ENCODE data around the gene RBM6. TPM values are rescaled to one million over a fixed set of nuclear protein-coding genes. Genes with fewer than 3 reads are reported as not detected.

RBM6 gene
- total RNA-seq, 2 experiments from 2014 or later = 99.3 to 106 TPM

DNA sequence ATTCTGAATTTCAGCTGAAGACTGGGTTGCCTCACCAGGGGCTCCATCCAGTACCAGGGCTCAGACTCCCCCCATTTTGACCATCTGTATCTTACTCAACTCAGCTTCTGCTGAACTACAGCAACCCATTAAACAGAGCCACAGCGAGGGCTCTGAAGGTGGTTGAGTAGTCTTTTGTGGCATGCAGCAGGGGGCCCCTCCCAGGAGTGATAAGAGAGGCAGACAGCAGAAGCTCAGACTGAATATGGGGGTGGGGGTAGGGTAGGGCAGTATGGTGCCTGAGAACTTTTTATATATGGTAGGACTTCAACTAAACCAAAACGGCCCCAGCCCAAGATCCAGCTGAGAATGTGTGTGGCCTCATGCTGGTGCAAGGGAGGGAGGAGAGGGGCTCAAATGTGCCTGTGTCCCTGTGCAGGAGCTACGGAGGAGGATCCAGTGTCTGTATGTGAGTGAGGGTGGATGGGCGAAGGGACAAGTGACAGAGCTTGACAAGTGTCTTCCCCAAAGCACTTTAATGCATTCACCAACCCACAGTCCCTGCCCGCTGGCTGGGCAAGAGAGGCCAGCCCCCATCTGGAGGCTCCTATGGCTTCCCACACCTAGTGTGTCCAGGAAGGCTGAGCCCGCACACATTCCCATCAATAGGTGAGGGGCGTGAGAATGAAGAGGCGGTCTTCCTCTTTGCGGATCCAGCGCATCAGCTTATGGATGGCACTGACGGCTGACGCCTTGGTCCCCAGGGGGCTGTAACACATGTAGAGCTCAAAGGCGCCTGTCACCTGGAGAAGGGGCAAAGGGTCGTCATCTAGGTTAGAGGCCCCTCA, 31.4 kb upstream of the RBM6 start:
- no peaks in the 10 kb centered on the region for H3K27me3 Mint-ChIP-seq
- ChIA-PET CTCF (no interaction called here), POLR2A (no interaction called here)
- no peak overlapping the region for H3K27ac ChIP-seq (ENCODE audit: low read depth in 1 of 2, low read length in 2 of 2)
- H3K4me3 Mint-ChIP-seq = no peak overlapping the region
- H3K27ac Mint-ChIP-seq = no peak overlapping the region
- TF ChIP-seq CTCF (IDR thresholded peaks at IDR 0.05) = no peak
- DNase-seq = no peak
- intact Hi-C loops (cut with DNase I, micrococcal nuclease) = loop anchor here in 1 of 2 experiments (5.0 kb wide), 2 partner anchors 66 to 206 kb away; no protein-coding TSS in a partner anchor
- peaks cover 33% of the 10 kb centered on the region for H3K4me1 Mint-ChIP-seq (ENCODE audit: low read depth)
- H3K9me3 ChIP-seq (ENCODE audit: control insufficient read depth in 1 of 2, insufficient read depth in 1 of 2, low read length in 2 of 2) = no peaks in the 10 kb centered on the region
- peaks cover 35% of the 10 kb centered on the region for H3K4me1 ChIP-seq (ENCODE audit: insufficient read depth, low read length)
- no peak overlapping the region for H3K4me3 ChIP-seq (ENCODE audit: low read length)
- no peaks in the 10 kb centered on the region for H3K27me3 ChIP-seq (ENCODE audit: control insufficient read depth in 1 of 2, insufficient read depth in 2 of 2, low read length in 2 of 2)
- H3K9me3 Mint-ChIP-seq = no peaks in the 10 kb centered on the region
- H3K36me3 ChIP-seq (ENCODE audit: insufficient read depth, low read length) = peaks cover 34% of the 10 kb centered on the region
- peaks cover 38% of the 10 kb centered on the region for H3K36me3 Mint-ChIP-seq (ENCODE audit: low read depth)
- no peak for ATAC-seq (ENCODE audit: poor library complexity)

GRCh38 chr3:49910409-49911123, 29.4 kb upstream of the RBM6 start:
- peaks cover 15% of the 10 kb centered on the region for H3K4me1 ChIP-seq (ENCODE audit: insufficient read depth, low read length)
- intact Hi-C loops (cut with DNase I, micrococcal nuclease) = loop anchor here in 1 of 2 experiments (5.0 kb wide), 1 partner anchor 38 kb away; no protein-coding TSS in a partner anchor
- H3K27ac ChIP-seq (ENCODE audit: low read depth in 1 of 2, low read length in 2 of 2) = no peak overlapping the region
- peaks cover 34% of the 10 kb centered on the region for H3K36me3 ChIP-seq (ENCODE audit: insufficient read depth, low read length)
- Mint-ChIP-seq H3K4me3 (no peak overlapping the region), H3K27me3 (no peaks in the 10 kb centered on the region), H3K4me1 (ENCODE audit: low read depth) (peaks cover 19% of the 10 kb centered on the region), H3K27ac (no peak overlapping the region), H3K36me3 (ENCODE audit: low read depth) (peaks cover 38% of the 10 kb centered on the region), H3K9me3 (no peaks in the 10 kb centered on the region)
- no peak for TF ChIP-seq CTCF (IDR thresholded peaks at IDR 0.05)
- CTCF ChIA-PET = no interaction called here
- POLR2A ChIA-PET = no interaction called here
- H3K9me3 ChIP-seq (ENCODE audit: control insufficient read depth in 1 of 2, insufficient read depth in 1 of 2, low read length in 2 of 2) = no peaks in the 10 kb centered on the region
- no peak overlapping the region for H3K4me3 ChIP-seq (ENCODE audit: low read length)
- no peaks in the 10 kb centered on the region for H3K27me3 ChIP-seq (ENCODE audit: control insufficient read depth in 1 of 2, insufficient read depth in 2 of 2, low read length in 2 of 2)
- ATAC-seq (ENCODE audit: poor library complexity) (no peak), DNase-seq (no peak)

- H3K27ac Mint-ChIP-seq = no peak overlapping the region
- H3K36me3 ChIP-seq (ENCODE audit: insufficient read depth, low read length) = peaks cover 38% of the 10 kb centered on the region
Measured at GRCh38 chr3:49911124-49911420, 28.9 kb upstream of the RBM6 start.

More at GRCh38 chr3:49911124-49911420, 28.9 kb upstream of the RBM6 start:
- H3K27me3 Mint-ChIP-seq = no peaks in the 10 kb centered on the region
- H3K9me3 ChIP-seq (ENCODE audit: control insufficient read depth in 1 of 2, insufficient read depth in 1 of 2, low read length in 2 of 2) = no peaks in the 10 kb centered on the region
- peaks cover 38% of the 10 kb centered on the region for H3K36me3 Mint-ChIP-seq (ENCODE audit: low read depth)
- ChIA-PET CTCF (no interaction called here), POLR2A (no interaction called here)
- H3K4me1 Mint-ChIP-seq (ENCODE audit: low read depth) = peaks cover 14% of the 10 kb centered on the region
- no peak overlapping the region for H3K4me3 ChIP-seq (ENCODE audit: low read length)
- H3K4me3 Mint-ChIP-seq = no peak overlapping the region
- DNase-seq (no peak), ATAC-seq (ENCODE audit: poor library complexity) (no peak)
- no peaks in the 10 kb centered on the region for H3K9me3 Mint-ChIP-seq
- H3K27me3 ChIP-seq (ENCODE audit: control insufficient read depth in 1 of 2, insufficient read depth in 2 of 2, low read length in 2 of 2) = no peaks in the 10 kb centered on the region
- H3K27ac ChIP-seq (ENCODE audit: low read depth in 1 of 2, low read length in 2 of 2) = no peak overlapping the region
- peaks cover 10% of the 10 kb centered on the region for H3K4me1 ChIP-seq (ENCODE audit: insufficient read depth, low read length)
- intact Hi-C loops (cut with DNase I, micrococcal nuclease) = loop anchor here in 1 of 2 experiments (5.0 kb wide), 1 partner anchor 39 kb away; no protein-coding TSS in a partner anchor
- no peak for TF ChIP-seq CTCF (IDR thresholded peaks at IDR 0.05)

All from CD4-positive, alpha-beta T cell (primary cell).